Breast epithelium (tissue), 3 donors: Measurements from ENCODE around the gene KREMEN1.

ENCODE experiments used
- CTCF ChIP-seq, 3 donors: fragments of 450-650 bp; IDR thresholded peaks; one replicate each; pipeline ENCODE4 v1.5.1; 2016 to 2017; ENCODE audit warnings: antibody characterized with exemption in 3 of 3, mild to moderate bottlenecking in 3 of 3, moderate library complexity in 3 of 3
- POLR2A ChIP-seq: fragments of 450-650 bp; IDR thresholded peaks from one replicate; pipeline ENCODE4 v1.6.1; 2016; ENCODE audit warnings: antibody characterized with exemption, mild to moderate bottlenecking, moderate library complexity

DNA sequence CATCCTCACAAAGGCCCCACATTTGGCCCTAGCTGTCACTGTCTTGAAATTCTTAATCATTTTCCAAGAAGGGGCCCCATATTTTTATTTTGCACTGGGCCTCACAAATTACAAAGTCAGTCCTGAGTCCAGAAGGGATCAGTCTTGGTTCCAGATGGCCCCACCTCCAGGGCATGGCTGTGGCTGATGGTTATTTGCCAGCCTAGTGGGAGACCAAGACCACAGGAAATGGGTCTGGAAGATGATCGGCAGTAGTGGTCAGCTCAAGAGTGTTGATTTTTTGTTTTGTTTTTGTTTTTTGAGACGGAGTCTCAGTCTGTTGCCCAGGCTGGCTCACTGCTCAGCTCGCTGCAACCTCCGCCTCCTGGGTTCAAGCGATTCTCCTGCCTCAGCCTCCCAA lies 85.7 kb downstream of the KREMEN1 start:
- TF ChIP-seq POLR2A: no peak
- TF ChIP-seq CTCF (IDR thresholded peaks at IDR 0.05): no peak
